NOMO-1 (cell line): ENCODE results near the gene FCER2.

Experiments
- DNase-seq, 2 experiments: peaks; one replicate each; lab custom pipeline; 2025; ENCODE audit not compliant: unreplicated experiment in 2 of 2; lab: John Stamatoyannopoulos, UW

Gene FCER2

DNA sequence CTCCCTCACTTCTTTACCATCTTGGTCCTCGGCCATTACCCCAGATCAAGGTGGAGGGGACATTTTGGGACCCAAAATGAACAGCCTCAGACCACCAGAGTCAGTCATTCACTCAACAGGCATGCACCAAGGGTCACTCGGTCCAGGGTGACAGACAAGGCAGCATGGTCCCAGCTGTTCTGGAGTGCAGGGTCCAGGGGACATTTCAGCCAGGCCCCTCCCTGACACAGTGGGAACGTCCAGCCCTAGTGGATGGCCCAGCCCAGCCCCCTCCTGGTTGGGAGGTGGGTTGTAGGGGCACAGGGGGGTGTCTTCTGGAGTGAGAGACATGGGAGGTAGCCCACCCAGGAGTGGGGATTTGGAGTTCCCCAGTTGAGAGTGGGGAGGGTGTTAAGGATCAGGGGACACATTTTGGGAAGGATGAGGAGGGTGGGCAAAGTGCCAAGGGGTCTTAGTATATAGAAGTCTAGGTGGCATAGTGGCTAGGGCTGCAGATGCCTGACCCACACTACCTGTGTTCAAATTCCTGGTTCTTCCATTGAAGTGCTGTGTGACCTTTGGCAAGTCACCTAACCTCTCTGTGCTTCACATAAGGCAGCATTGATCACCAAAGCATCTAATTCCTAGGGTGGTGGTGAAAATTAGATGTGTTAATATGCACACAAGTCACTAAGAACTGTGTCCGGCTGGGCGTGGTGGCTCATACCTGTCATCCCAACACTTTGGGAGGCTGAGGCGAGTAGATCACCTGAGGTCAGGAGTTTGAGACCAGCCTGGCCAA is 2.5 kb upstream of the FCER2 start:
- no peak for DNase-seq

DNA sequence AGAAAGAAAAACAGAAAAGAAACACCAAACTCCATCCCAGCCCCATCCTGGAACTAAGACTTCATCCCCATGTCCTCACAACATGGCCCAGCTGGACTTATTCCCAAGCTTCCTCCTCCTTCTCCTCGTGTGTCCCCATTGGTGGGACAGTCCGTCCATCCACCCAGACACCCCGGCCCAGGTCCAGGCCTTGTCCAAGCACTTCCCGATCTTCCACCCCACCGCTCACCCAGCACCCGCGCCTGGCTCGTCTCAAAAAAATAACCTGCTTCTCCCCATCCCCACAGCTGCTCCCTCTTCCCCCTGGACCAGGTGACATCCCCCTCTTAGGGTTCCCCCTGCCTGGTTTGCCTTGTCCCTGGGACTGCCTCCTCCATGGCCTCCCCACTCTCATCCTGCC is 1.4 kb upstream of the FCER2 start:
- DNase-seq, result no peak

DNA sequence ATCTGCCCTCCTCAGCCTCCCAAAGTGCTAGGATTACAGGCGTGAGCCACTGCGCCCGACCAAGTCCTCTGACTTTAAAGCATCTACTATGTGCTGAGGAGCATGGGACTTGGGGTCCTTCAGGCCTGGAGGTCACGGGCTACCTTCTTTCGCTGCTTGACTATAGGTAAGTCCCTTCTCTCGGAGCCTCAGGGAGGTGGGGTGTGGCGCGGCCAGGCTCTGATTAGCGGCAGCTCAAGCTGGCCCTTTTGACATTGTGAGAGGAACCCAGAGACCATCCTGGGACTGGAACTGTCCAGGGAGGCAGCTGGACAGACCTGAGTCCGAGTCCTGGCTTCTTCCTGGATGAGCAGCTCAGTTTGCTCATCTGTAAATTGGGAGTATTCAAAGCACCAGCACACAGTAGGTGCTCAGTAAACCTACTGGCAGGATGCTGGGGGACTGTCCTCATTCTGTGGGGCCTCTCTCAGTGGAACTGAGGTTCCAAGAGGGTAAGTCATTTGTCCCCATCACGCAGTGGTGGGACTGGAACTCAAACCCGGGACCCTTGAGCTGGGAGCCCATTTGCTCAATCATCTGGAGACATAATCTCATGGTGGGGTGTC is 780 bp downstream of the FCER2 start:
- no peak for DNase-seq

DNA sequence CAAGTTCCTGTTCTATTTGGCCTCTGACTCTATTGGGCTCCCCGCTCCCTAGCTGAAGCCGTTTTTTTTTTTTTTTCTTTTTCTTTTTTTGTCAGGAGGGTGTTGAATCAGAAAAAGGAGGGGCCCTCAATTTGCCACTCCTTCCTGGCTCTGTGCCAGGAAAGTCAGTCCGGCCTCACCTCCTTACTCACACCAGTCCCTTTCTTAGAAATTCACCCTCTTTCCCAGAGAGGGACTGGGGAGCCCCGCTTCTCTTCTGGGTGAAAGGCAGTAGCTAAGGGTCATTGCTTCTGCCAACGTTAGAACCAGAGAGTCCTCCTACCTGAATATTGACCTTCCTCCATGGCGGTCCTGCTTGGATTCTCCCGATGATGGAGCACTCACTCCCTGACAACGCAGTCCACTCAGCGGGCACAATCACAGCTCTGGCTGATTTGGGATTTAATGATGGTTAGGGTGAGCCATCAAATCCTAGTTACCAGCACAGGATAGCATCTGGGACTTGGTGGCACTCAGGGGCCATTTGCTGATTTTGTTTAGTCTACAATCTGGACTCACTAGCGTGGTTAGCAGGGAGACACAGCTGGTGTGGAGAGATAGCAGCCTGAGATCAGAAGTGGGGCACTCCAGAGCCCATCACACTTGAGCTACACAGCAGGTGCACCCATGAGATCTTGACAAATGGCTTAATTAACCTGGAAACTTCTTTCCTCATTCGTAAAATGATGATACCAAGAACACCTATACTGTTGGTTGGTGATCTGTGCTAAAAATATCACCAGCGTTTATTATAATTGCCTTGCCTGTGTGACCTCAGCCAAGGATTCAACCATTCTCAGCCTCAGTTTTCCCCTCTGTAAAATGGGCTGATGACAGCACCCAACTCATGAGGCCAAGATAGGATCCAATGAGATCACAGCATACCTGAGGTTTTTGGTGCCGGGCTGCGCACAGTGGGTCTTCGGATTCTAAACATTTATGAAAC is 2.2 kb downstream of the FCER2 start:
- peak in 1 of 2 experiments; percentile 14 for DNase-seq

DNA sequence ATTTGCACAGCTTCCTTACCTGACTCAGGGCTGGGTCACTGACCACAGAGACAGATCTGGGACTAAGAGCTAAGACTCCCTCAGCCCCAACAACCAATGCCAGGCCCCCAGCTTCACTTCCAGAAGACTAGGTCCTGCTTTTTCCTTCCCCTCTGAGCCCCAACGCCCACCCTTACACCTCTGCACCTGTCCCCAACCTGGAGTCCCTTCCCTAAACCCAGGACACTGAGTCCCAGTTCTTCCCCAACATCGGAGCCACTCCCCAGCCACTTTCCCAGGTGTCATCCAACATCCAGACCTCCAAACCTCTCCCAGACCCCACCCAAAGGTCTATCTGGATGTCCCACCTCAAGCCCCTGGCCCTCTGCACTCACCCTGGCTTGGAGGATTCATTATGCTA is 2.9 kb downstream of the FCER2 start:
- no peak for DNase-seq

DNA sequence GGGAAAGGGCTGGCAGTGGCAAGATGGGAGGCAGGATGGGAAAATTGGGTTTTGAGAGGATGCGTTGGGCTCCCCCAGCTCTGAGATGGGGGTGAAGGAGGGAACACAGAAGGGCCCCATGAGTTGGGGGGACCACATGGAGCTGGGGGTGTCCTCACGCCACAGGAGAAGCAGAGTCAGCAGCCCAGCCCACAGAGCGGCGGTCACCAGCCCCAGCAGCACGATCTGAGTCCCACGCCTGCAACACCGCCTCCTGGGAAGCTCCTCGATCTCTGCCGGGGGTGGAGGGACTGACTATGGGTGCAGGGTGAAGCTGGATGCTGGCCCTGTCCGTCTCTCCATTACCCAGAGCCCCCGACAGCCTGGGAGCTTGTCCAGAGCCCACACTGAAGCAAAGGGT is 3.3 kb downstream of the FCER2 start:
- DNase-seq, result no peak

DNA sequence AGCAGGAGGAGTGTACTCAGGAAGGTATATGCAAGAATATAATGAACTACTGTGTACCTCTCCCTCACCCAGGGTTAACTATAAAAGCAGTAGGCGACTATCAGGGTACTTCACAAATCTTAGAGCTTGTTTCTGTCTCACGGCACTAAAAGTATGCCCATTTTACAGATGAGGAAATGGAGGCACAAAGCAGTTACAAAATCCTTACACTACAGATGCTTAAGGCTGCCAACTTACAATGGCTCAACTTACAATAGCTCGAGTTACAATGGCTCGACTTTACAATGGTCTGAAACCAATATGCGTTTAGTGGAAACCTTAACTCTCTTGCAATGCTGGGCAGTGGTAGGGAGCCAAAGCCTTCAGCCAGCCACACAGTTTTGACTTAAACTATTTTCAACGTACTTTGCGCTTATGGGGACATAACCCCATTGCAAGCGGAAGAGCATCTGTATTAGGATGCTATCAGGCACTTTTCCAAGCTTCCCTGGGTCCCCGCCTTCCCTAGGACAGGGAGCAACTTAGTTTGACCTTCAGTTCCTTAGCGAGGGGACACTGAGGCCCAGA is 4.1 kb downstream of the FCER2 start:
- no peak for DNase-seq

DNA sequence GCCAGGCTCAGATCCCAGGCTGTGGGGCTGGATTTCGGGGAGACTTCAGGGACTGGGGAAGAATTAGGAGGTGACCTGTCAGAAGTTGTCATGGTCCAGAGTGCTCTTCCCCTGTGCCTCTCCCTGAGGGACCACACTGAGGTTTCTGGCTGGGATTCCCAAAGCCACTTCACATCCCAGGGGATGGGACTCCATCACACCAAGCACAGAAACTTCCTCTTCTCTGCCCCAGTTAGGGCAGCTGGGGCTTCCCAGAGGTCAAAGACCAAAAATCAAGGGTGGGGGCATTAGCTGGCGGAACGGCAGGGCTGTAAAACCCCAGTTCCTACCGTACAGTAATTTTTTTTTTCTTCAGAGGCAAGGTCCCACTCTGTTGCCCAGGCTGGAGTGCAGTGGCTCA is 7.4 kb downstream of the FCER2 start:
- no peak for DNase-seq

DNA sequence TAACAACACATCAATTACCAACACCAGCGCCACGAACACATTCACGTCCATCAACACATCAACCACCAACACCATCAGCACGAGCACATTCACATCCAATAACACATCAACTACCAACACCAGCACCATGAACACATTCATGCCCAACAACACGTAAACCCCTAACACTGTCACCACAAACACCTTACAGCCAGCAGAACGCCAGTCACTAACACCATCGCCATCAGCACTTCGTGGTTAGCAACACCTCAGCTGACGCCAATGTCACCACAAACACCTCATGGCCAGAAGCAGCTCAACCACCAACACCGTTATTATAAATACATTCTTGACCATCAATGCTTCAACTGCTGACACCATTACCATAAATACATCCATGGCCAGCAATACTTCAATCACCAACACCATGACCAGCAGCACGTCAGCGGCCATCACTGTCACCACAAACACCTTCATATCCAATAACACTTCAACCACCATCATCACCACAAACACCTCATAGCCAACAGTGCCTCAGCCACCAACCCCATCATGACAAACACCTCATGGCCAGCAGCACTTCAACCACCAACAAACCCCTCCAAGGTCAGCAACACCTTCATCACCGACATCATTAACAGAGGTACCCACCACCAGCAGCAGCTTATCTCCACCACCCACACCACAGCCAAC is 9.4 kb downstream of the FCER2 start:
- no peak for DNase-seq

DNA sequence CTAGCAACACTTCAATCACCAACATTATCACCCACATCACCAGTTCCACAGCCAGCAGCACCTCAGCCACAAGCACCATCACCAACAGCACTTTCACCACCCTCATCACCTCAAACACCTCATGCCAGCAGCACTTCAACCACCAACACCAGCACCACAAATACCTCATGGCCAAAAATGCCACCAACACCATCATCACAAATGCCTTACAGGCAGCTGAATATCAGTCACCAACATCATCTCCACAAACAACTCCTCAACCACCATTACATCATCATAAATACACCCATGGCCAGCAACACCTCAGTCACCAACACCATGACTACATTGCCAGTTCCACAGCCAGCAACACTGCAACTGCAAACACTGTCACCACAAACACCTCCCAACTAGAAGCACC is 10.4 kb downstream of the FCER2 start:
- no peak for DNase-seq

DNA sequence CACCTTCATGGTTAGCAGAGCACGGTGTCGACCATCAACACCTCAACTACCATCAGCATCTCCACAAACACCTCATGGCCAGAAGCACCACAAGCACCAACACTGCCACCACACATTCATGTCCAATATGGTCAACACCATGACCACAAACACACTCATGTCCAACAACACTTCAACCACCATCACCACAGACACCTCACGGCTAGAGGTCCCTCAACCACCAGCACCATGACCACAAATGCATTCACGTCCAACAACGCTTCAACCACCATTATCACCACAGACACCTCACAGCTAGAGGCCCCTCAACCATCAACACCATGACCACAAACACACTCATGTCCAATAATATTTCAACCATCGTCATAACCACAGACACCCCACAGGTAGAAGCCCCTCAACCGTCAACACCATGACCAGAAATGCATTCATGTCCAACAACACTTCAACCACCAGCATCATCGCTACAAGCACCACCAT is 11.1 kb downstream of the FCER2 start:
- DNase-seq, result no peak

DNA sequence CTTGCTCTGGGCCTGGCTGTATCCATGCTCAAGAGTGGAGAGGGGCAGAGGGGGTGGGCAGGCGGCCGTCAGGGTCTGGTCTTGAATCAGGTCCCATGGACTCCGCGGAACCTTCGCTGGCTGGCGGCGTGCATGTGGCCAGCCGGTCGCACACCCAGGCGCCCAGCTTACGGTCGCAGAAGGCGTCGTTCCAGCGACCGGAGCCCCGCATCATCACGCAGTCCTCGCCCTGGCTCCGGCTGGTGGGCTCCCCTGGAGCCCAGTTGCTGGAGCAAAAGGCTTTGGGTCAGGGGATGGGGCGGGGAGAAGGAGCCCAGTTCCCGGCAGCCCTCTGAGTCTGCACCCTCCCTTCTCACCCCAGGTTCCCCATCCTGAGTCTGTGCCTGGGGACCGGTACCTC is 12.8 kb downstream of the FCER2 start:
- DNase-seq, result no peak

DNA sequence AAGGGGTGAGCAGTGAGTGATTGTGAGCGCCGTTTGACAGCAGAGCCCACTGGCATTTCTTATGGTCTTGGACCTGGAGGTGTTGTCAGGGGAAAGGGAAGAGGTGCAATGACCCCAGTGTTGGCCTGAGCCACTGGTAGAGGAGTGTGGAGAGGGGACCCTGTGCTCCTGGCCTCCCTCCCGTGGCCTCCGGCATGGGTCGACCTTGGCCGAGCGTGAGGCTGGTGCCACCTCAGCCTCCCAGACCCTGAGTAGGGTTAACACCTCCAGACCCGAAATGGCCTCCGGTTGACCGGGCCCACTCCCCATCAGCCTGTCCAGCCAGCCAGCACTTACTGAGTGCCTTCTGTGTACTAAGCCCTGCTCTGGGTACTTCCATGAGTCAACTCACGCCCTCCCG is 14.8 kb downstream of the FCER2 start:
- DNase-seq, result no peak

DNA sequence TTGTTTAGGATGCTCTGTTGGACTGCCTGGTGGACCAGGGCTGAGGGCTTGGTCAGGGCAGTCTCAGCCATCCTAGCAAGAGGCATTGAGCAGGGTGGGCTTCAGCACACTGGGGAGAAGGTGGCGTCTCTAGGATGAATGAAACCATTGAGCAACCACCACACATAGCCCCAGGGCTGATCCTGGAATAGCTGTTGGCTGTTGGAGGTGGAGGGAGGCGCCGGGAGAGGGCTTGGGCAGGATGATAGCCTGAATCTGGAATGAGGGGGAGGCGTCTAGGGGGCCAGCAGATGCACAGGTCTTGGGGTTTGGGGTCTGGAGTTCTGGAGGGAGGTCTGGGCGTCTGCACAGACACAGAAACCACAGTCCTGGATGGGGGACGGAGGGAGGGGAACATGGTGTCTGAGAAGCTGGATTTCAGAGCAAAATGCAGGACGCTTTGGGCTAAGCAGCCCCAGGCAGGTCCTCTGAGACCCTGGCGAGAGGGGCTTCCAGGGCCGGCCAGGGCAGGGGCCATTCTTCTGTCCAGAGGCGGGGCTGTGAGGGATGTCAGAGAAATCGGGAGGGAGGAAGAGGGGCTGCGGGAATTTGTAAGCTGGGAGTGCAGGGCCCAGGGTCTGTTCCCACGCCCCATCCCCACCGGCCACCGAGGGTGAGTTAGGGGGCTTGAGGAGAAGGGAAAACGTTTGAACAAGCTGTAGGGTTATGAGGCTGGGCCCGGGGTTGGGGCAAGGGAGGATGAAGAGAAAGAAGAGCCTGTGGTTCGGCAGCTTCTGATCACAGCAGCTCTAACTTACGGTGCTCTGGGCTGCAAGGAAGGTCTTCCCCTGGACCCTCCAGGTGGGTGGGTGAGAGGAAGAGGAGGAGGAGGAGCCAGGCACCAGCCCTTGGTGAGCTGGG is 16.1 kb downstream of the FCER2 start:
- no peak for DNase-seq

DNA sequence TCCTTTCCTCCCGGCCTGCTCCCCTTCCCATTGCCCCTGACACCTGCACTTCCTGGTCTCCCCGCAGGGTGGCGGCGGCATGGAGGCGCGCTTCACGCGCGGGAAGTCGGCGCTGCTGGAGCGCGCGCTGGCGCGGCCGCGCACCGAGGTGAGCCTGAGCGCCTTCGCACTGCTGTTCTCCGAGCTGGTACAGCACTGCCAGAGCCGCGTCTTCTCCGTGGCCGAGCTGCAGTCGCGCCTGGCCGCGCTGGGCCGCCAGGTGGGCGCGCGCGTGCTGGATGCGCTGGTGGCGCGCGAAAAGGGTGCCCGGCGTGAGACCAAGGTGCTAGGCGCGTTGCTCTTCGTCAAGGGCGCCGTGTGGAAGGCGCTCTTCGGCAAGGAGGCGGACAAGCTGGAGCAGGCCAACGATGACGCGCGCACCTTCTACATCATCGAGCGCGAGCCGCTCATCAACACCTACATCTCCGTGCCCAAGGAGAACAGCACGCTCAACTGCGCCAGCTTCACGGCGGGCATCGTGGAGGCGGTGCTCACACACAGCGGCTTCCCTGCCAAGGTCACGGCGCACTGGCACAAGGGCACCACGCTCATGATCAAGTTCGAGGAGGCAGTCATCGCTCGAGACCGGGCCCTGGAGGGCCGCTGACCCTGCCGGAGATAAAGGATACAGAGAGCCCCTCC is 19.6 kb downstream of the FCER2 start:
- DNase-seq, result no peak

DNA sequence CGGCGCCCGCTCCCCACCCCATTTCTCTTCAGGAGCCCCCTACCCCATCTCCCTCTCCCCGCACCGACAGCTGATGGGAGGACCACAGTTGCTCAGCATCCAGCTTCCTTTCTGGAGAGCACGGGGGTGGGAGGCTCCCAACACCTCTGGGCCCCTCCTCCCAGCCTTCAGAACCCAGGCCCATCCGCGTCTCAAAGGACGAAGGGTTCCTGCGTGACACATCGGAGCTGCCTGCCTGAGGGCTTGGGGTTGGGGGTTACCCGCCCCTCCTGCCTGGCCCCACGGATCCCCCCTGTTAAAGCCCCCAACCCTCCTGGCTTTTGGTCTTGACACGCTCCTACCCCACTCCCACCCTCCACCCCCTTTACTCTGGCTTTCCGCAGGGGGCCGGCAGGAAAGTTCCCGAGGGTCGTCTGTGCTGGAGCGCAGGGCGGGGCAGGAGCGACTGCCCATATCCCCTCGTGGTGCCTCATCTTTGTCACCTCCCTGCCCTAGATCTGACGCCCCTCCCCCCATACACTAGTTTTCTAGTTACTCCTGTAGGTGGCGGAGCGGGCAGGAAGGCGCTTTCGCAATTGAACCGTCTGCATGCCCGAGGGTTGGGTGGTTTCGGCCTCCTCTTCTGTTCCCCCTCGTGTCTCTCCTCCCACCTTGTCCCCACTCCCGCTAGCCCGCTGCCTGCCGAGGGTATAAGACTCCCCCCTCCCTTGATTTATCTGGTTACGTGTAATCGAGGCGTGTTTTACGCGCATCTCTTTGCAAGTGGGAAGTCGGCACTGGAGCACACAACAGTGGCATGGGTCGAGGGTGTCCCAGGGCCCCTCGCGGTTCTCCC is 20.4 kb downstream of the FCER2 start:
- peak; percentile 97 to 98 for DNase-seq

DNA sequence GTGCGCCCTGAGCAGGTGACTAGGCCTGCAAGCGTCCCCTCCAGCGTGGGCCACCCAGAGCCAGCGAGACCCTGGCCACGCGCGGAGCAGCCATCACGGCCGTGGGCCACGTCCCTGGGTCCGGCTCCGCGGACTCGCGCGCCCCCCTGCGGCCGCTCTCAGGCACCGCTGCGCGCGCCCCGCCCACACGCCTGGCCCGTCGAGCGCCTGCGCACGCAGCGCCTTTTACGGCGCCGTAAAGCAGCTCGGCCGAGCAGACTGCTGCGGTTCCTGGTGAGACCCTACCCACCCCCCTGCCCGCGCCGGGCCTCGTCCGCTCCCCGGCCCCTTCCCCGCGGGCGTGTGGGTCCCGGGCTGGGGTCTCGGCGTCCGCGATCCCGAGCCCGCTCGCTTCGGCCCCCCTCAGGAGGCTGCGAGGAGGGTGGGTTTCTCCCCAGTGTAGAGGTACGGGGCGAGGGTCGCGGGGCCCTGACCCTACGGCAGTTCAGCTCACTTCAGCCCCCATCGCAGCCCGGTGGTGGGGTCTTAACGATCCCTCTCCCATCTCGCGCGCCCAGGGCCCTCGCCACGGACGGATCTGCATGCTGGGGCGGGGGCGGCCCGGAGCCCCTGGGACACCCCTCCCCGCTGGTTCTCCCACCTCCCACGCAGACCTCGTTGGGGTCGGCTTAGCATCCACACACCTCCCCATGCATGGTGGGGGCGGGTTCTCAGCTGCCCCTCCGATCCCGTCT is 21.2 kb downstream of the FCER2 start, which contains the start of gene TRAPPC5:
Gene TRAPPC5 (plus strand): TSS at position 228 of the 734 bp plus-strand sequence. CDS start 1,421 bp downstream, outside the sequence.
- peak; percentile 72 to 88 for DNase-seq
